HG02884 (cell line): ENCODE results near the gene TGIF2.

ENCODE experiments used
- ATAC-seq: cut with Tn5 transposase; IDR thresholded peaks from one replicate; pipeline ENCODE4 v1.9.1; 2021; ENCODE audit warnings: mild to moderate bottlenecking, moderate library complexity; ENCODE audit not compliant: unreplicated experiment

TGIF2 gene

DNA sequence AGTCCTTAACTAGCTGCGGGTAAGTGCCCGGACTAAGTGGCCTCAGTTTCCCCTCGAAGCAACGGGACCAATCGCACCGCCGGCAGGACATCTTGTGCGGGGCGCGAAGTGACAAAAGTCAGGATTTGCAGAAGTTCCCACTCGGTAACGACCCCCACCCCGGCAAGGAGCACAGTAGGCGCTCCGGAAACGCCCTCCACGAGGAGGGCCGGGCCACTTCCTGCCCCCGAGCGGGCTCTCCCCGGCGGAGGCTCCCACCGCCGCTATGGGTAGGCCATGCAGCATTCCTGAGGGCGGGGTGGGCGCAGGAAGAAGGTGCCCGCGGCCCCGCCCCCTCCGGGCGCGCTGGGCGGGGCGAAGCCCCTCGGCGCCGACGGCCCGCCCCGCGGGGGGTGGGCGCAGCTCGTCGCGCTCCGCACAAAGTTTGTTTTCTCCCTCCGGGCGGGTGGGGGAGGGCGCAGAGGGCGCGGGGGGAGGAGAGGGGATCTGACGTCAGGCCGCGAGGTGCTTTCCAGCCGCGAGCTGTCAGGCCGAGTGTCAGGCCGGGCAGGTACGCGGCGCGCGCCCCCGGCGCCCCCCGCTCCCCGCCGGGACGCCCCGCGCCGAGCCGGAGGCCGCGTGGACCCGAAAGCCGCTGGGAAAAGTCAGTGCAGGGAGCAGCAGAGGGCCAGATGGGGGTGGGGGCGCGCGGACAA, at the start of gene TGIF2:
TGIF2 (plus strand) TSS at position 495 of the 695 bp plus-strand sequence. CDS start 5,178 bp downstream, outside the sequence.
- ATAC-seq = peak; percentile 60

DNA sequence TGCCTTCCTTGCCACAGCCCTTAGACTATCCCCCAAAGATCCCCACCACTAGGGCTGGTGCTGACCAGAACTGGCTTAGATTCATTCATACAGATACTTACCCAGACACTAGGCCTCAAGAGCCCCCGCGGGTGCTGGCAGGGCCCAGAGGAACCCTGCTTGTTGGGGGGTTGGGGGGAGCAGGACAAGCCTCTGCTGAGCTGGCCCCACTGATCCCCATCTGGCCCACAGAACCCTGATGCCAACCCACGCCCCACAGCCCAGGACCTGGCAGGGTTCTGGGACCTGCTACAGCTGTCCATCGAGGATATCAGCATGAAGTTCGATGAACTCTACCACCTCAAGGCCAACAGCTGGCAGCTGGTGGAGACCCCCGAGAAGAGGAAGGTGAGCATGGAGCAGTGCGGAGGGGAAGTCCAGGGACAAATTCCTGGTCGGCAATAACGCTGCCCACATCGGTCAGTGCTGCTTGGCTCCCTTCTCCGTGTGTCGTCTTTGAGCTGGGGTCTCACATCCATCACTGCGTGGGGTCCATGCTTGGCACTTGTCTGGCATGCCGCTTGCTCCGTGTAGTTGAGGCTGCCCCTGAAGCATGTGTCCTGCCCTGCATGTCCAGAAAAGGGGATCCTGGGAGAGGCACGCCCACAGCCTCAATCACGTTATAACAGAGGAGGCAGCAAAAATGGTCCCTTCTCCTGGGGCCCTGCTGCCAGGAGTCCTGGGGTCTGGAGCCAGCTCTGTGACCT, 47.6 kb upstream of the TGIF2 start:
- no peak for ATAC-seq

DNA sequence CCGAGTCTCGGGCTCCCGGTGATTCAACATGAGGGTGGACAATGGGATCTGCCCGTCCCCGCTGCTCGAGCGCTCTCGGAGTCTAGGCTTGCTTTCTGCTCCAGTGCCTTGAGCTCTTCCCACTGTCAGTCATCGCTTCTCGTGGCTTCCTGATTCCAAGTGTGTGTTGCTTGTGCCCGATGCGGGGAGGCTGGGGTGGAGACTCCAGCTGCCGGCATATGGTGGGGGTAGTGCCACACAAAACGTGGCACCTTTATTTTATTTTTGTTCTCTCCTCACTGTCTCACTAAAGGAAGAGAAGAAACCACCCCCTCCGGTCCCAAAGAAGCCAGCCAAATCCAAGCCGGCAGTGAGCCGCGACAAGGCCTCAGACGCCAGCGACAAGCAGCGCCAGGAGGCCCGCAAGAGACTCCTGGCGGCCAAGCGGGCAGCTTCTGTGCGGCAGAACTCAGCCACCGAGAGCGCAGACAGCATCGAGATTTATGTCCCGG, 46.8 kb upstream of the TGIF2 start:
- ATAC-seq = no peak

DNA sequence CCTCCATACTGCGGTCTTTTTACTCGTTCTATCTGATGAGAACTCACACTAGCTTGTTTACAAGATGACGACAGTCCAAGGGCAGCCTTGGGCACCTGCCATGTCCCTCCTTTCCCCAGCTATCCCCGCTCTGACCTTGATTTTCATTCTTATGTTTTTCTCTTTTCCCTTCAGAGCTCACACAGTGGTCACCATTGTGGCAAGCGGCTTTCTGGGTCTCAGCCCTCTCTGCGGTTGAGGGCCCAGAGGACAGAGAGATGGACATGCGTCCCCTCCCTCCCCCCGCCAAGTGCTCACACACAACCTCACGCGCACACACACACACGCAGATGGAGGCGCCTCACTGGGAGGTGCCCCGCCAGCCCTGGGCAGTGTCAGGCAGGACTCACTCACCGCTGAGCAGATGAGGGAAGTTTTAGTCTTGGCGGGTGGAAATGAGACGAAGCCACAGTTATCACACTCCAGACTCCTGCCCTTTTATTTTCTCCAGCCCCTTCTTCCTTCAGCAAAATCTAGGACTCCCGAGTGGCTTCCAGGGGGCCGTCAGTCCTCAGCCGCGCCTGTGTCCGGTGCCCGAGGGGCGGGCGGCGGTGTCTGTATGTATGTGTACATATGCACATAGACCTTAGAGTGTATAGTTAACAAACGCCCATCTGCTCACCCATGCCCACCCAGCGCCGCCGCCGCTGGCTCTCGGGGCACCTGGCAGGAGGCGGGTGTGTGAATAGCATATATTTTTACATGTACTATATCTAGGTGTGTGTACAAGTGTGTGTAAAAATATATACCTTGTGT, 45.9 kb upstream of the TGIF2 start:
- no peak for ATAC-seq

DNA sequence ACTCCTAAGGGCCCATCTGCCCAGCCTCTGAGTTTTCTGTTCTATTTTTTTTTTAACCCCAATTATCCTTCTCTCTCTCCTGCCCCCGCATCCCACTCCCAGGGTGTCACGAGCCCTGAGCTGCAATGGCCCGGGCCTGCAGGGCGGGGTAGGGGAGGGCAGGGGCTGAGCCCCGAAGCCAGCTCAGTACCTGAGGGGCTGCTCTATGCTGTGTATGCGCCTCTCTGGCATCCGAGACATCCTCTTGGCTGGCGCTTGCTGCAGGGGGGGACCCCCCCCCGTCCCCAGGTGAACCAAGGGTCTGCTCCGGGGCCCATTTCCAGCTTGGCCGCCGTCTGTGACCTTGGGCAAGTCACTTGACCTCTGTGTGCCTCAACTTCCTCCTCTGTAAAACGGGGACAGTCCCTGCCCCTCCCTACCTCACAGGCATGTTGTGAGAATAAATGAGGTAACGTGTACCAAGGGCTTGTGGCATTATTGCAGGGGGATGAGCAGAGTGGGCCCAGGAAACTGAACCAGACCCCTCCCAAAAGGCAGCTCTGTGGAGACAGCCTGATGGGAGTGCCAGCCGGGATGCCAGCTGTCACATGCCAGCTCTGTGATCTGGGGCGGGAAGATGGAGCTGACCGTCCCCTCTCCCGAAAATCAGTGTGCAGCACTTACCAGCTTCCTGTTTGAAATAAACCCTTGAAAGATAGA, 45.1 kb upstream of the TGIF2 start:
- no peak for ATAC-seq

DNA sequence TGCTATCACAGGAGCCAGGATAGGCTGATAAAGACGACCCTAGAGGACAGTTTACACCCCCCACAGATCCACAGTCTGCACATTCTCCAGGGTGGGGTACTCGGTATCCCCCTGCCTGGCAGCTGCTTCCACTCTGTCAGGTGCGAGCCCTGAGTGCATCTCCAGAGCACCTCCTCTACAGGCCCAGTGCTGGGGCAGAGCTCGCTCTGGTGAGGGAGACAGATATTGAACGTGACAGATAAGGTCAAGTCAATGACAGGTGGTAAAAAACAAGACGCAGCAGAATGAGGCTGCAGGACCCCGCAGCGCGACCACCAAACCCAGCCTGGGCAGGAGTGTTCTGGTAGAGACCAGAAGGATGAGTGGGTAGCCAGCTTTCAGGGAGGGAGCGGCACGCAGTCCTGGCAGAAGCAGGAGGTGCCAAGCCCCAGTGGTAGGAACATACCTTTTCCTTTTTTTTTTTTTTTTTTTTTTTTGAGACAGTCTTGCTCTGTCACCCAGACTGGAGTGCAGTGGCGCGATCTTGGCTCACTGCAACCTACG, 44.5 kb upstream of the TGIF2 start:
- no peak for ATAC-seq

GRCh38 chr20:36532388-36532787, 41.0 kb upstream of the TGIF2 start:
- no peak for ATAC-seq

- ATAC-seq = no peak
Observed at GRCh38 chr20:36532822-36533221, 40.6 kb upstream of the TGIF2 start.

- ATAC-seq = no peak
Observed at GRCh38 chr20:36538026-36538722, 35.2 kb upstream of the TGIF2 start.

DNA sequence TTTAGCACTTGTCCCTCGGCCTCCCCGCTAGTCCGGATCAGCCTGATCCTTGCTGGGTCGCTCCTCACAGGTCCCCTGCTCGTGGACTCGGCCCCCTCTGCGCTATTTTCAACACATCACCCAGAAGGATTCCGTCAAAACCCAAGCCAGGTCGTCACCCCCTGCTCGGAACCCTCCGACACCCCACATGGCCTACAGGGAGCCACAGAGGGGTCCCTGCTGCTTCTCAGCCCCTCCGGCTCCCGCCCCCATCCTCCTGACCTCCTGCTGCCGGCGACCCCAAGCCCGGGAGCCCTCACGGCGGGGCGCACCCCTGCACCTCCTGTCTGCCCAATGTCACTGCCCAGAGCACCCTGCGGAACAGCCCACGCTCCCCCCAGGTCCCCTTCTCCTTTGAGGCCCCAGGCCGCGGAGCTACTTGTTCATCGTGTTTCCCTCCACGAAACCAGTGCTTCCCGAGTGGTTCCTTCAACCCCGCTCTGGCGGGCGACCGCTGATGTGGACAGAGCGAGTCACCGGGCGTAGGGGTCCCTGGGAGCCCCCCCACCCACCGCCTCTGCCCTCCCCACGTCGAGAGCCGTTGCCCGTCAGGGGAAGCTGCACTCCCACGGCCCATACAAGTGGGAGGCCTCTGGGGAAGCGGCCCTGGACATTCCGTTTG, 32.7 kb upstream of the TGIF2 start:
- ATAC-seq = no peak

DNA sequence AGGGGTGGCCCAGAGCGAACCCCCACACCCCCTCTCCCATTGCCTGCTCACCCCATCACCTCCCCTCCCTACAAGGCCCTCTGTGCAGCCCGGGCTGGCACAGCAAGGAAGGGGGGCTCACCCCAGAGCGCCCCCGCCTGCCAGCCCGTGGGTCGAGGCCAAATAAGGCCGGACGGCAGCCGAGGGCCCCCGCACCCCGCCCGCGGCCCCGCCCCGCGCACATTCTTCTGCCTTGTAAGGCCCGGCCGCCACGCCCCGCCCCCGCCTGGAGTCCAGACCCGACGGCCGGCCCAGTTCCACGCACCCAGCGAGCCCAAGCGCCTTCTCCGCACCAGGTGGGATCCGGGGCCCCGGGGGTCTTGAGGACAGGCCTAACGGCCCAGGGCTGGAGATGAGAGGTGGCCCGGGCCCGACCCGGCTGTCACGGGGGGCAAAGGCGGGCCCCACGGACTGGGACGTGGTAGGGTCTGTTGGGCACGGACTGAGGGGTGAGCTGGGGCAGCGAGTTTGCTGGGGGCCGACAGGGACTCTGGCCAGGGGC, 32.1 kb upstream of the TGIF2 start, which contains the start of gene MYL9:
MYL9 (plus strand) TSS at position 293 of the 541 bp plus-strand sequence. CDS start 3,366 bp downstream, outside the sequence.
- no peak for ATAC-seq

DNA sequence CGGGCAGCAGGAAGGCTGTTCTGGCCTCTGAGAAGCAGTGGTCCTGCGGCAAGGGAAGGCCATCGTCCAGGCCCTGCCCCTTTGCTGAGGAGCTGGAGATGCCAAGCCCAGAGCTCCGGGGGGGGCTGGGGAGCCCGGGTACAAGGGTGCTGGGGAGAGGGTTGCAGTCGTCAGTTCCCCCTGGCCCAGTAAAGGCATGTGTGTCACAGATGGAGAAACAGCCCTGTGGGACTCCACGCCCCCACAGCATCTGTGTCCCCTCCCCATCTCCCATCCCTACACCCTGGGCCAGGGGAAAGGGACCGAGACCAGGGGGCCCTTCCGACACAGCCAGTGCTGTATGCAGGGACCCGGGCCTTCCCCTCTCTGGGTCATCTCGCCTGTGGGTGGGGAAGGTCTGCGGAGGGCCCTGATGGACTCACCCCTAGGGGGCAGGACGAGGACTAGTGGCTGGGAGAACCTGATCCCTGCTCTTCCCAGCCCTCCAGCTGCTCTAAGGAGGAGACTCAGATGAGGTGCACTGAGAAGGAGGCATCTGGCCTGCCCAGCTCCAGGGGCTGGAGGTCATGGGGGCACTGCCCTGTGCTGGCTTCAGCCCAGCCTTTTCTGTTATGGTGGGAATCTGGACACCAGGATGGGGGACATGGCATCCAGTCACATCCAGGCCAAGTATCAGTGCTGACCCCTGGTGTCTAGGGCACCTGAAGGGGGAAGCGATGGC, 31.5 kb upstream of the TGIF2 start:
- ATAC-seq = no peak

- no peak for ATAC-seq
Observed at GRCh38 chr20:36542516-36543183, 30.7 kb upstream of the TGIF2 start.

DNA sequence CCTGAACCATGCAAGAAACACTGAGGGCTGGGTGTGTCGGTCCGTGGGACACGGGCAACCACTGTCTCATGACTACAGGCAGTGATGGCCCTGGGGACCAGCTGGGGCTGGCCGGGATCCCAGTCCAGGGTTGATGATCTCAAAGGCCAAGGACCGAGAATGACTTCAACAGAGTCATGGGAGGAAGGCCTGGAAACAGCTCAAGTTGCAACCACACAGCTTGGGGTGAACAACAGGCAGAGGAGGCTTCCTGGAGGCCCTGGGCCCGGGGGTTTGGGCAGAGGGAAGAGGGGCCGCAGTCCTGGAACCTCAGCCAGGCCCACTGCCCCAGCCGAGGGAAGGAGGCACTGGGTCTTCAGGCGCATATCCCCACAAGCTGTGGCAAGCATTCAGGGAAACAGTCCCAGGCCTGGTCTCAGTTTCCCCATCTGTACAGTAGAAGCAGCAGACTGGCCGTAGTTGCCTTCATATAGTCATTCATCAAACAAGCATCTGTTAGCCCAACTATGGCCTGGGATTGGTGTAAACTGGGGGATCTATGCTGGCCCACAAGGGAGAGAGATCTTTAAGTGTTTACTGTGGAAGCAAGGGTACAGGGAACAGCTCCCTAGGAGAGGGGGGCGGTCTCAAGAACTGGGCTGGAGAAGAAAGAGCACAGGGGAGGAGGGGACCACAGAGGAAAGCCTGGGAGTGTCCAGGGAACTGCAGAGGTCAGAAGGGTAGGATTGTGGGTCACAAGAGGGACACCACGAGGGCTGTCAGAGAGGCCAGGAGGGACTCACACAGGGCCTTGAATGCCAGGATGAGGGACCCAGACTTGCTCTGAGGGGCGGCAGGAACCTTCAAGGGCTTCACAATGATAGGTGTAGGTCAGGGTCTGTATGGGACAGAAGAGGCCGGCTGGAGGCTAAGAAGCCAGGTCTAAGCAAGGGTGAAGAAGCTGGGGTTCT, 29.9 kb upstream of the TGIF2 start:
- ATAC-seq = no peak

DNA sequence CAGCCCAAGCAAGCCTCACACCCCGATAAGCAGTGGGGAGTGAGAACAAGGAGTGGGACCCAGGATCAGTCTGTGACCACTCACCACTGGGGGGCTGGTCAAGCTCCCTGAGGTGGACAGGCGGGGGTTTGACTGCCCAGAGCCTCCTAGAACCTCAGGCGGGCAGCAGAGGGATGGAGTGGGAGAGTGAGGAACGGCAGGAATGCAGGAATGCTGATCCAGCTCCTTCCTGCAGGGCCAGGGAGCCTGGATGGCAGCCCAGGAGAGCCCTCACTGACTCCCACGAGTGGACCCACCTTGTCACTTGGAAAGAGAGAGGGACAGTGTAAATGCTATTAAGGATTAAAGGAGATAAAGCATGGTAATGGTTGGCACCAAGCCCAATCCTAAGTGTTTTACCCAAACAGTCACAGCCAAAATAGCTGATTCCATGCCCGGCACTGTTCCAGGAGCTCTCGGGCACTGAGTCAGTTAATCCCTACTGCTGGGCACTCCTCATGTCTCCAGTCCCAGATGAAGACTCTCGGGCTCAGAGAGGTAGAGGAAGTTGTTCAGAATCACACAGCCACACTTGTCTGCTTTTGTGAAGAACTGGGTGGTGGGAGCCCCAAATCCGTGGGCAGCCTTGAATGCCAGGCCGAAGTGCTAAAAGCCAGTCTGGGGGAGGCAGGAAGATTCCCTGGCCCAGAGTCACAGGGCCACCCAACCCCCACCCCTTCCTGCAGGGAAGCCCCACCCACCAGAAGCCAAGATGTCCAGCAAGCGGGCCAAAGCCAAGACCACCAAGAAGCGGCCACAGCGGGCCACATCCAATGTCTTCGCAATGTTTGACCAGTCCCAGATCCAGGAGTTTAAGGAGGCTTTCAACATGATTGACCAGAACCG, 29.0 kb upstream of the TGIF2 start:
- no peak for ATAC-seq
